Parathyroid adenoma (tissue), 2 donors: ENCODE data around the gene PCK1.
"Not testable (repeated sequence)": the region's sequence is repeated elsewhere in the genome, so short reads cannot be mapped to it uniquely, and the experiment has no call there.

Experiments
- H2AFZ ChIP-seq: fragments of 300-600 bp; sonication (generic); one replicate; pipeline ENCODE4 v1.7.0; 2017; ENCODE audit warnings: antibody characterized with exemption, mild to moderate bottlenecking
- H3K27ac ChIP-seq: fragments of 300-600 bp; sonication (generic); one replicate; pipeline ENCODE4 v1.7.0; 2017
- H3K27me3 ChIP-seq: fragments of 300-600 bp; sonication (generic); one replicate; pipeline ENCODE4 v1.7.0; 2017; ENCODE audit warnings: low read length; ENCODE audit not compliant: control insufficient read depth, insufficient read depth
- H3K36me3 ChIP-seq: fragments of 300-600 bp; sonication (generic); one replicate; pipeline ENCODE4 v1.7.0; 2017; ENCODE audit warnings: low read length; ENCODE audit not compliant: control insufficient read depth, insufficient read depth
- H3K4me1 ChIP-seq: fragments of 300-600 bp; sonication (generic); one replicate; pipeline ENCODE4 v1.7.0; 2017; ENCODE audit warnings: control low read depth
- H3K4me2 ChIP-seq: fragments of 300-600 bp; sonication (generic); one replicate; pipeline ENCODE4 v1.7.0; 2017; ENCODE audit warnings: low read length
- H3K4me3 ChIP-seq: fragments of 300-600 bp; sonication (generic); one replicate; pipeline ENCODE4 v1.7.0; 2017; ENCODE audit warnings: low read depth, low read length
- H3K79me2 ChIP-seq: fragments of 300-600 bp; sonication (generic); one replicate; pipeline ENCODE4 v1.7.0; 2017; ENCODE audit warnings: control low read depth
- H3K9ac ChIP-seq: fragments of 300-600 bp; sonication (generic); one replicate; pipeline ENCODE4 v1.7.0; 2017; ENCODE audit warnings: mild to moderate bottlenecking
- H3K9me3 ChIP-seq: fragments of 300-600 bp; sonication (generic); one replicate; pipeline ENCODE4 v1.7.0; 2017; ENCODE audit warnings: low read length; ENCODE audit not compliant: control insufficient read depth
- CTCF ChIP-seq: fragments of 300-600 bp; sonication (generic); IDR thresholded peaks from one replicate; pipeline ENCODE4 v1.7.0; 2017; ENCODE audit warnings: antibody characterized with exemption, mild to moderate bottlenecking
- donor health status: primary hyperparathyroidism.

The PCK1 gene

DNA sequence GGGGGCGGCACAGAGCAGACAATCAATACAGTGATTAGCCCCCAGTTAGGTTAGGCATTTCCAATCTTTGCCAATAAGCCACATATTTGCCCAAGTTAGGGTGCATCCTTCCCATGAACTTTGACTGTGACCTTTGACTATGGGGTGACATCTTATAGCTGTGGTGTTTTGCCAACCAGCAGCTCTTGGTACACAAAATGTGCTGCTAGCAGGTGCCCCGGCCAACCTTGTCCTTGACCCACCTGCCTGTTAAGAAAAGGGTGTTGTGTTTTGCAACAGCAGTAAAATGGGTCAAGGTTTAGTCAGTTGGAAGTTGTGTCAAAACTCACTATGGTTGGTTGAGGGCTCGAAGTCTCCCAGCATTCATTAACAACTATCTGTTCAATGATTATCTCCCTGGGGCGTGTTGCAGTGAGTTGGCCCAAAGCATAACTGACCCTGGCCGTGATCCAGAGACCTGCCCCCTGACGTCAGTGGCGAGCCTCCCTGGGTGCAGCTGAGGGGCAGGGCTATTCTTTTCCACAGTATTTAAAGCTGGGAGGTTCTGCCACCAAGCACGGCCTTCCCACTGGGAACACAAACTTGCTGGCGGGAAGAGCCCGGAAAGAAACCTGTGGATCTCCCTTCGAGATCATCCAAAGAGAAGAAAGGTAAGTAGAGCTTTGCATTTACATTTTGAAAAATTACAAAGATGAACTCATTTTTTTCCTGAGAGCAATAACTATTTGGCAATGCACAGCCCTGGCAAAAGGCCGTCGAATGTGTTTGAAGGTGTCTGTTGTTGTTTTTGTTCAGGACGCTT is at the start of gene PCK1:
Gene PCK1, plus strand, starts transcription at position 557 of the 802 bp plus-strand sequence. CDS start 302 bp downstream, outside the sequence.
- H3K9me3 ChIP-seq: no peaks in the 10 kb centered on the region
- no peak within 1 kb of the TSS for H3K9ac ChIP-seq
- TF ChIP-seq CTCF: no peak
- H3K79me2 ChIP-seq: no peaks in the 10 kb centered on the region
- no peaks in the 10 kb centered on the region for H3K36me3 ChIP-seq
- H3K27me3 ChIP-seq: peaks cover 4% of the 10 kb centered on the region
- H3K4me2 ChIP-seq: no peak within 1 kb of the TSS
- H3K4me1 ChIP-seq: no peaks in the 10 kb centered on the region
- H2AFZ ChIP-seq: no peak within 1 kb of the TSS
- no peak within 1 kb of the TSS for H3K27ac ChIP-seq
- H3K4me3 ChIP-seq: no peak within 1 kb of the TSS

DNA sequence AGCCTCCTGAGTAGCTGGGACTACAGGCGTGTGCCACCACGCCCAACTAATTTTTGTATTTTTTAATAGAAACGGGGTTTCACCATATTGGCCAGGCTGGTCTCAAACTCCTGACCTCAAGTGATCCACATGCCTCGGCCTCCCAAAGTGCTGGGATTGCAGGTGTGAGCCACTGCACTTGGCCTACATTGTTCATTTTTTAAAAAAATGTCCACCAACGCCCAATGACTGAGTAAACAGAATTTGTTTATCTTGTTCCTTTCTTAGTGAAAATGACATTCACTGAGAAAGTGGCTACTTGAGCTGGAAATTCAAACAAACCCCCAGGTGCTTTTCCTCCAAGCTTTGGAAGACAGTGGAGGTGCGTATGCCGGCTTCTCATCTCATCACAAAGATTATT is 49.2 kb upstream of the PCK1 start:
- not testable (repeated sequence) for H3K79me2 ChIP-seq, H3K4me3 ChIP-seq, H3K9me3 ChIP-seq

DNA sequence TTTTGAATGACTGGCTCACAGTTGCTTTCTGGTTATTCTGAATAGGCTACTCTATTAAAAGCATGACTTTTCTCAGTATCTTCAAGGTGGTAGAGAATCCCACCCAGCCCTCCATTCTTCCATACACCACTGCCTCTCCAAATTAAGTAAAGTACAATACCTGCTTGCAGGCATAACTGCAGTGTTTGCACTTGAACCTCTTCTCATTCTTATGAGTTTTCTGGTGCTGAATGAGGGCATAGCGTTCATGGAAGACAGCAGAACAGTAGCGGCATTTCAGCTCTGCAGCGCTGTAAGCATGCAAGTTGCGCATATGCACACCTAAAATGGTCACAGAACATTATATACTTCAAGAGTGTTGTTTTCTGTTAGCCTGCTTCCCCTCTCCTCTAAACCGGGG is 48.5 kb upstream of the PCK1 start:
- no peaks in the 10 kb centered on the region for H3K36me3 ChIP-seq
- H3K4me1 ChIP-seq: no peaks in the 10 kb centered on the region
- H3K27ac ChIP-seq: no peak overlapping the region
- no peak overlapping the region for H2AFZ ChIP-seq
- H3K9me3 ChIP-seq: no peaks in the 10 kb centered on the region
- no peak overlapping the region for H3K9ac ChIP-seq
- H3K27me3 ChIP-seq: no peaks in the 10 kb centered on the region
- H3K4me2 ChIP-seq: no peak overlapping the region
- no peak for TF ChIP-seq CTCF
- H3K4me3 ChIP-seq: no peak overlapping the region
- H3K79me2 ChIP-seq: no peaks in the 10 kb centered on the region

More for the DNA sequence above, 49.2 kb upstream of the PCK1 start:
- not testable (repeated sequence) for H3K4me1 ChIP-seq, H2AFZ ChIP-seq, H3K4me2 ChIP-seq, H3K36me3 ChIP-seq, H3K9ac ChIP-seq, H3K27me3 ChIP-seq, H3K27ac ChIP-seq

DNA sequence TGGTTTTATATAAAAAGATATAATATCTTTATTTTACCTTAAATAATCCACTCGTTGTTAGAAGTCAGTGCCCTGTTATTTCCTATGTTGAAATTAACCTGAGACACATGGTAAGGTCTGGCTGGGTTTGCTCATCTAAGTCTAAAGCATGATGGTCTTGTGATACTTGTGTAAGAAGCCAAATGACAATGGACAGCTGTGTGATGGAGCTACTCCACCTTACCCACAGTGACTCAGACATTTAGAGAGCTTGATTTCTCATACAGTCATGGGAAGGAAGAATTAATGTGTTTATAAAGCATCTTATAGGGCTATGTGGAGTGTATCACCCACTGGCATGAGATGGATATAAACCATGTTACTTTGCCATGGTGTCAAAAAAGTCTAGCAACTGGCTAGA is 47.7 kb upstream of the PCK1 start:
- no peaks in the 10 kb centered on the region for H3K79me2 ChIP-seq
- H3K36me3 ChIP-seq: no peaks in the 10 kb centered on the region
- no peak for TF ChIP-seq CTCF
- no peak overlapping the region for H3K4me2 ChIP-seq
- H3K27ac ChIP-seq: no peak overlapping the region
- no peaks in the 10 kb centered on the region for H3K9me3 ChIP-seq
- H2AFZ ChIP-seq: no peak overlapping the region
- H3K4me1 ChIP-seq: no peaks in the 10 kb centered on the region
- H3K27me3 ChIP-seq: no peaks in the 10 kb centered on the region
- H3K4me3 ChIP-seq: no peak overlapping the region
- no peak overlapping the region for H3K9ac ChIP-seq

GRCh38 chr20:57514273-57514751 is 46.6 kb upstream of the PCK1 start:
- no peaks in the 10 kb centered on the region for H3K4me1 ChIP-seq
- H3K4me3 ChIP-seq: no peak overlapping the region
- no peaks in the 10 kb centered on the region for H3K36me3 ChIP-seq
- no peaks in the 10 kb centered on the region for H3K27me3 ChIP-seq
- no peak overlapping the region for H2AFZ ChIP-seq
- no peak overlapping the region for H3K27ac ChIP-seq
- H3K9ac ChIP-seq: no peak overlapping the region
- no peak overlapping the region for H3K4me2 ChIP-seq
- TF ChIP-seq CTCF: peak; percentile 75
- no peaks in the 10 kb centered on the region for H3K79me2 ChIP-seq
- no peaks in the 10 kb centered on the region for H3K9me3 ChIP-seq
